Measurements from ENCODE around the gene AMZ2. TPM values are rescaled to one million over a fixed set of nuclear protein-coding genes. Genes with fewer than 3 reads are reported as not detected.
A peak's percentile ranks its signal among the peaks of the same experiment; 100 is the strongest.
"Not testable (repeated sequence)": the region's sequence is repeated elsewhere in the genome, so short reads cannot be mapped to it uniquely, and the experiment has no call there.

The AMZ2 gene
- total RNA-seq, 1 donor from 2014 or later, result 76.2 TPM

DNA sequence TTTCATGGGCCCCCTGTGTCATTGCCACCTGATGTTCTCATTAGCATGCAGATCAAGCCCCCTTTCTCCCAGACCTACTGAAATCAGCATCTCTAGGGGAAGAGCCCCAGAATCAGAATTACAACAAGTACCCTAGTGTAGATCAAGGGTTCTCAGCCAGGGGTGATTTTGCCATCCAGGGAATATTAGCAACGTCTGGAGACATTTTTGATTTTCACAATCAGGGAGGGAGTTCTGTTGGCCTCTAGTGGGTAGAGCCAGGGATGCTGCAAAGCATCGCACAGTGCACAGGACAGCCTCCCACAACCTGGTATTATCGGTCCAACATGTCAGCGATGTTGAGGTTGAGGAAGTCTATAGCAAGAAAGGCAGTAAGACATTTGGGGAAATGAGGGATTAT is 7.3 kb downstream of the AMZ2 start:
- Mint-ChIP-seq H3K4me1 (ENCODE audit: low read depth, unreplicated experiment) (peaks cover 3% of the 10 kb centered on the region), H3K4me3 (ENCODE audit: unreplicated experiment) (no peak overlapping the region), H3K27ac (ENCODE audit: unreplicated experiment) (no peak overlapping the region), H3K27me3 (ENCODE audit: low read depth, unreplicated experiment) (no peaks in the 10 kb centered on the region), H3K9me3 (ENCODE audit: unreplicated experiment) (no peaks in the 10 kb centered on the region), H3K36me3 (ENCODE audit: low read depth, unreplicated experiment) (peaks cover 4% of the 10 kb centered on the region)
- Histone ChIP-seq H2AFZ (ENCODE audit: low read depth, low read length) (no peak overlapping the region), H3K9ac (ENCODE audit: low read length) (no peak overlapping the region), H3K4me3 (ENCODE audit: insufficient read depth, low read depth, low read length) (no peak overlapping the region), H3K36me3 (ENCODE audit: insufficient read depth, low read length) (peaks cover 5% of the 10 kb centered on the region), H3K27ac (ENCODE audit: low read depth, low read length) (no peak overlapping the region), H3K4me2 (ENCODE audit: low read length) (no peak overlapping the region), H3K4me1 (ENCODE audit: insufficient read depth, low read length) (peaks cover 2% of the 10 kb centered on the region), H3K27me3 (ENCODE audit: insufficient read depth, low read length) (no peaks in the 10 kb centered on the region), H3K79me2 (ENCODE audit: insufficient read depth, low read length) (no peaks in the 10 kb centered on the region), H3K9me3 (ENCODE audit: insufficient read depth, low read depth, low read length) (no peaks in the 10 kb centered on the region), H4K20me1 (ENCODE audit: insufficient read depth, low read length) (no peaks in the 10 kb centered on the region)
- no peak for DNase-seq (ENCODE audit: low read depth)
- no peak for FAIRE-seq
- no peak for TF ChIP-seq EZH2 (IDR thresholded peaks at IDR 0.05; ENCODE audit: insufficient read depth, low read length)
- TF ChIP-seq, protein P1, sequence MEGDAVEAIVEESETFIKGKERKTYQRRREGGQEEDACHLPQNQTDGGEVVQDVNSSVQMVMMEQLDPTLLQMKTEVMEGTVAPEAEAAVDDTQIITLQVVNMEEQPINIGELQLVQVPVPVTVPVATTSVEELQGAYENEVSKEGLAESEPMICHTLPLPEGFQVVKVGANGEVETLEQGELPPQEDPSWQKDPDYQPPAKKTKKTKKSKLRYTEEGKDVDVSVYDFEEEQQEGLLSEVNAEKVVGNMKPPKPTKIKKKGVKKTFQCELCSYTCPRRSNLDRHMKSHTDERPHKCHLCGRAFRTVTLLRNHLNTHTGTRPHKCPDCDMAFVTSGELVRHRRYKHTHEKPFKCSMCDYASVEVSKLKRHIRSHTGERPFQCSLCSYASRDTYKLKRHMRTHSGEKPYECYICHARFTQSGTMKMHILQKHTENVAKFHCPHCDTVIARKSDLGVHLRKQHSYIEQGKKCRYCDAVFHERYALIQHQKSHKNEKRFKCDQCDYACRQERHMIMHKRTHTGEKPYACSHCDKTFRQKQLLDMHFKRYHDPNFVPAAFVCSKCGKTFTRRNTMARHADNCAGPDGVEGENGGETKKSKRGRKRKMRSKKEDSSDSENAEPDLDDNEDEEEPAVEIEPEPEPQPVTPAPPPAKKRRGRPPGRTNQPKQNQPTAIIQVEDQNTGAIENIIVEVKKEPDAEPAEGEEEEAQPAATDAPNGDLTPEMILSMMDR (IDR thresholded peaks at IDR 0.05; ENCODE audit: insufficient read depth, low read depth, low read length), result no peak

DNA sequence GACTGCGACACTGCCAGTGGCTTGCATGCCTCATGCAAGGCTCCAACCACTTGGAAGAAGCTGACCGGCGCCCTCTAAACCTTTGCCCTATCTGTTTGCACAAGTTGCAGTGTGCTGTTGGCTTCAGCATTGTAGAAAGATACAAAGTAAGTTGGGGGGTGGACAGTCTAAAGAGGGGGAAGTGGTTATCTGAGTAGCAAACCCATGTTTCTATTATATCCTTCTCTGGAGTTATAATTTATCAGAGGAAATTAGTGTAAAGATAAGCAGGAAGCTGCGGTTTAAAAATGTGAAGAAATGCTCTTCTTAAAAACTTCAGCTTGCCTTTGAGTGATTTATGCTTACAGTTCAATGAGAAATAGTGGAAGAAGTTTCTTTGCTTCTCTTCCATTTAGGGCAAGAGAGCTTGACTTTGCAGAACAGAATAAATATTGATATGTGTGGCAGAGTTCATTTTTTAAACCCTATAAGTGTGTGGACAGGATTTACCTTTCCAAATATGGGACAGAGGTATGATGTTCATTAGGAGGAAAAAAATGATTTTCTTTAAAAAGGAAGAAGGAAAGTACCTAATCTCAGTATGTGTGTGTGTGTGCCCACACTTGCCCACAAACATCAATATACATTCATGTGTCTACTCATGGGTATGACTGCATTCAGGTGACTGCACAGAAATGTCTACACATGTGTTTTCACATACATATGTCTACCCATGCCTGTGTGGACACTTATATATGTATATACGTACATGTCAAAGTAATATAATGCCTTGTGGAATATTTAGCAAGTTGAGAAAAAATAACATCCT is 8.1 kb downstream of the AMZ2 start:
- no peak for DNase-seq (ENCODE audit: low read depth)
- Histone ChIP-seq H3K27ac (ENCODE audit: low read depth, low read length) (no peak overlapping the region), H3K4me1 (ENCODE audit: insufficient read depth, low read length) (peaks cover 2% of the 10 kb centered on the region), H3K9ac (ENCODE audit: low read length) (no peak overlapping the region), H3K9me3 (ENCODE audit: insufficient read depth, low read depth, low read length) (no peaks in the 10 kb centered on the region), H3K4me2 (ENCODE audit: low read length) (no peak overlapping the region), H3K79me2 (ENCODE audit: insufficient read depth, low read length) (no peaks in the 10 kb centered on the region), H3K36me3 (ENCODE audit: insufficient read depth, low read length) (peaks cover 5% of the 10 kb centered on the region), H3K27me3 (ENCODE audit: insufficient read depth, low read length) (no peaks in the 10 kb centered on the region), H2AFZ (ENCODE audit: low read depth, low read length) (no peak overlapping the region), H4K20me1 (ENCODE audit: insufficient read depth, low read length) (no peaks in the 10 kb centered on the region), H3K4me3 (ENCODE audit: insufficient read depth, low read depth, low read length) (no peak overlapping the region)
- Mint-ChIP-seq H3K27me3 (ENCODE audit: low read depth, unreplicated experiment) (no peaks in the 10 kb centered on the region), H3K27ac (ENCODE audit: unreplicated experiment) (no peak overlapping the region), H3K36me3 (ENCODE audit: low read depth, unreplicated experiment) (peaks cover 4% of the 10 kb centered on the region), H3K9me3 (ENCODE audit: unreplicated experiment) (no peaks in the 10 kb centered on the region), H3K4me1 (ENCODE audit: low read depth, unreplicated experiment) (peaks cover 3% of the 10 kb centered on the region), H3K4me3 (ENCODE audit: unreplicated experiment) (no peak overlapping the region)
- TF ChIP-seq EZH2 (IDR thresholded peaks at IDR 0.05; ENCODE audit: insufficient read depth, low read length), result no peak
- TF ChIP-seq, protein P1 (IDR thresholded peaks at IDR 0.05; ENCODE audit: insufficient read depth, low read depth, low read length), result no peak
- no peak for FAIRE-seq

DNA sequence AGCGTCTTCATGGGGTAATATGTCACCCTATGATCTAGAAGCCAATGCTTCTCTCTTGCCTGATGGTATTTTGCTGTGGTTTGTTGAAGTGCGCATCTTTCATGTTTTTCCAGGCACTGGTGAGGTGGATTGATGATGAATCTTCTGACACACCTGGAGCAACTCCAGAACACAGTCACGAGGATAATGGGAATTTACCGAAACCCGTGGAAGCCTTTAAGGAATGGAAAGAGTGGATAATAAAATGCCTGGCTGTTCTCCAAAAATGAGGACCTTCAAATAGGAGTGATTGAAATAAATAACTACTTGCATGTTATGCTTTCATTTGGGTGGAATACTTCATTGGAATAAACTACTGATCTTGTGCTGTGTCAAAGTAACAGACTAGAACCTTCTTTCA is 8.9 kb downstream of the AMZ2 start:
- not testable (repeated sequence) for H3K4me1 Mint-ChIP-seq (ENCODE audit: low read depth, unreplicated experiment); H3K4me1 ChIP-seq (ENCODE audit: insufficient read depth, low read length); H2AFZ ChIP-seq (ENCODE audit: low read depth, low read length); H3K27me3 Mint-ChIP-seq (ENCODE audit: low read depth, unreplicated experiment); FAIRE-seq; H3K9me3 ChIP-seq (ENCODE audit: insufficient read depth, low read depth, low read length); H3K36me3 Mint-ChIP-seq (ENCODE audit: low read depth, unreplicated experiment); H3K27ac ChIP-seq (ENCODE audit: low read depth, low read length); H3K9me3 Mint-ChIP-seq (ENCODE audit: unreplicated experiment); H3K27me3 ChIP-seq (ENCODE audit: insufficient read depth, low read length); H3K4me3 ChIP-seq (ENCODE audit: insufficient read depth, low read depth, low read length); H4K20me1 ChIP-seq (ENCODE audit: insufficient read depth, low read length); H3K27ac Mint-ChIP-seq (ENCODE audit: unreplicated experiment); H3K36me3 ChIP-seq (ENCODE audit: insufficient read depth, low read length); H3K4me2 ChIP-seq (ENCODE audit: low read length); H3K9ac ChIP-seq (ENCODE audit: low read length); H3K79me2 ChIP-seq (ENCODE audit: insufficient read depth, low read length); H3K4me3 Mint-ChIP-seq (ENCODE audit: unreplicated experiment)
- peak; percentile 7 for DNase-seq (ENCODE audit: low read depth)

All from astrocyte (in vitro differentiated cells and primary cell).